ENCODE results near the gene CIROP.

- no peak for TF ChIP-seq CTCF (IDR thresholded peaks at IDR 0.05)
- no peak for TF ChIP-seq EP300 (IDR thresholded peaks at IDR 0.05)
- TF ChIP-seq POLR2AphosphoS5 (IDR thresholded peaks at IDR 0.05) = no peak
- TF ChIP-seq POLR2A (IDR thresholded peaks at IDR 0.05) = no peak
Measured at GRCh38 chr14:23106747-23107045, 1.9 kb upstream of the CIROP start.

All from upper lobe of left lung (tissue), 4 donors.